BLaER1 (cell line): Measurements from ENCODE around the gene GAS6.

Experiments used
- H3K27ac ChIP-seq: shearing (Covaris generic); formaldehyde crosslinking; 2 replicates; pipeline ENCODE4 v1.8.1; 2022
- H3K27me3 ChIP-seq: shearing (Covaris generic); formaldehyde crosslinking; 2 replicates; pipeline ENCODE4 v1.8.1; 2022
- H3K36me3 ChIP-seq: shearing (Covaris generic); formaldehyde crosslinking; 2 replicates; pipeline ENCODE4 v1.8.1; 2022
- H3K4me1 ChIP-seq: shearing (Covaris generic); formaldehyde crosslinking; 2 replicates; pipeline ENCODE4 v1.8.1; 2022
- H3K4me2 ChIP-seq: shearing (Covaris generic); formaldehyde crosslinking; 2 replicates; pipeline ENCODE4 v1.8.1; 2022
- H3K4me3 ChIP-seq: shearing (Covaris generic); formaldehyde crosslinking; 2 replicates; pipeline ENCODE4 v1.8.1; 2022
- H3K9ac ChIP-seq: shearing (Covaris generic); formaldehyde crosslinking; 2 replicates; pipeline ENCODE4 v1.8.1; 2022
- H3K9me3 ChIP-seq: shearing (Covaris generic); formaldehyde crosslinking; 2 replicates; pipeline ENCODE4 v1.8.1; 2022
- H4K20me1 ChIP-seq: shearing (Covaris generic); formaldehyde crosslinking; 2 replicates; pipeline ENCODE4 v1.8.1; 2022
- Cebpa-rat ChIP-seq: shearing (Covaris generic); IDR thresholded peaks from 2 replicates; pipeline ENCODE4 v1.8.1; 2022

GAS6 gene

DNA sequence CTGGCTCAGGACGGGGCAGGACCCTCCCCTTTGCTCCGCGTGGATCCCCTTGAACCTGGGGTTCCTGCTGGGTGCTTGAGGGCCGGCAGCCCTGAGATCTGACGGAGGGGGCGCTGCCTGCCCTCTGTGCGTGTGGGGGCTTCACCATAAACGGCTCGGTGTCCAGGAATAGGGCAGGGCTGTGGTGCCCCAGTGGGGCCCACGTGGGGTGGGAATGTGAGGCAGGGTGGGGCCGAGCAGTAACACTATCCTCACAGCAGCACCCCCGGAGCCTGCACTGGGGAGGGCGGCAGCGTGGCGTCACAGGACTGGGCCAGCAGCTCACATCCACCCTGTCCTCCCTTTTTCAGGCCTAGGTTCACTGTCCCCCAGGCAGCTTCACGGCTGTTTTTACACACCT is 38.0 kb downstream of the GAS6 start:
- Histone ChIP-seq H3K36me3 (peaks cover 78% of the 10 kb centered on the region), H4K20me1 (peaks cover 98% of the 10 kb centered on the region), H3K27me3 (no peaks in the 10 kb centered on the region), H3K27ac (no peak overlapping the region), H3K9me3 (peaks cover 22% of the 10 kb centered on the region), H3K9ac (no peak overlapping the region), H3K4me2 (no peak overlapping the region), H3K4me3 (no peak overlapping the region), H3K4me1 (no peaks in the 10 kb centered on the region)
- no peak for TF ChIP-seq Cebpa-rat

DNA sequence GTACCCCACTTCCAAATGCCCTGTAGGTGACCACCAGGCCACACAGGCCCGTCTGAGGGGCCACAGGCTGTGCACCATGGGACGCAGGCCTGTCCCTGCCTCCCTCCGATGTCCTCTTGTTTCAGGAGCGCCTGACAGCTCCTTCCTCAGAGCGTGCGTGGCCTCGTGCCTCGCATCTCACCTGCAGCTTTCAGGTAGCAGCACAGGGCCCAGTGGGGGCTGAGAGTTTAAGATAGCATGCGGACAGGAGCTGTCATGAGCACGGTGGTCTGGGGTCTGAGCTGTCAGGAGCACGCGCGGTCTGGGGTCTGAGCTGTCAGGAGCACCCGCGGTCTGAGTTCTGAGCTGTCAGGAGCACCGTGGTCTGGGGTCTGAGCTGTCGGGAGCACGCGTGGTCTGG is 40.1 kb downstream of the GAS6 start:
- no peaks in the 10 kb centered on the region for H3K27me3 ChIP-seq
- TF ChIP-seq Cebpa-rat = no peak
- H3K9ac ChIP-seq = no peak overlapping the region
- peaks cover 98% of the 10 kb centered on the region for H4K20me1 ChIP-seq
- H3K4me2 ChIP-seq = no peak overlapping the region
- peaks cover 22% of the 10 kb centered on the region for H3K9me3 ChIP-seq
- peaks cover 86% of the 10 kb centered on the region for H3K36me3 ChIP-seq
- peaks cover 10% of the 10 kb centered on the region for H3K4me1 ChIP-seq
- H3K27ac ChIP-seq = no peak overlapping the region
- no peak overlapping the region for H3K4me3 ChIP-seq

DNA sequence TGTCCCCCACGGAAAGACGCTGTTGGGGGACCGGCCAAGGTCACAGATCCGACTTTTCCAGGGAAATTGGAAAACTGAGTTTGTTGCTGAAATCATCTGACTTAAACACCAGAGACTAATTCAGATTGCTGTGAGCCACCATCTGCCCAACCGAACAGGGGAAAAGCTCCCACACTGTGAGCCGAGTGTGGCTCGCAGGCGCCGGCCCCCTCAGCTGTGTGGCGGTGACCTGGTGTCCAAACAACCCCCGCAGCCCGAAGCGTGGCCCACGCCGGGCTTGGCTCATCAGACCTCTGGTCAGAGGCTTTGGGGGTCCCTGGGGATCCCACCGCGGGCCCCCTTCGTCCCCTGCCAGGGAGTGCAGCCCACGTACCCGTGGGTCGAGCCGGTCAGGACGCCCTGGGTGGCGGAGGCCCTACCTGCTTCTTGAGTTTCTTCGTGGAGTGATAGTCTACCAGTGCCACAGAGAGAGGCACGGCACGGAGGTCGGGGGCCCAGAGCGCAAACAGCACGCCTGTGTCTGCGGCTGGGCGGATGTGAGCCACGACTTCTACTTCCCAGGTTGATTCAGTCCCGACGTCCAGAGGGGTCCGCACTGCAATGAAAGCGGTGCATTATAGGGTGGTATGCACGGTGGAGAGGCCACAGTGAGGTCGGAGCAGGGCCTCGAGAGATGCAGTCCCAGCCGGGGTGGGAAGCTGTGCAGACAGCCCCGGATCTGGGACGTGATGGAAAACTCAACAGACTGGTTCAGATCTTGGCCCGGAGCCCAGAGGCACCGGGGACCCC is 40.7 kb downstream of the GAS6 start:
- Histone ChIP-seq H3K27me3 (no peaks in the 10 kb centered on the region), H3K9ac (no peak overlapping the region), H3K4me3 (no peak overlapping the region), H3K4me1 (peaks cover 17% of the 10 kb centered on the region), H3K4me2 (no peak overlapping the region), H3K9me3 (peaks cover 22% of the 10 kb centered on the region), H3K27ac (no peak overlapping the region), H3K36me3 (peaks cover 86% of the 10 kb centered on the region), H4K20me1 (peaks cover 98% of the 10 kb centered on the region)
- no peak for TF ChIP-seq Cebpa-rat

DNA sequence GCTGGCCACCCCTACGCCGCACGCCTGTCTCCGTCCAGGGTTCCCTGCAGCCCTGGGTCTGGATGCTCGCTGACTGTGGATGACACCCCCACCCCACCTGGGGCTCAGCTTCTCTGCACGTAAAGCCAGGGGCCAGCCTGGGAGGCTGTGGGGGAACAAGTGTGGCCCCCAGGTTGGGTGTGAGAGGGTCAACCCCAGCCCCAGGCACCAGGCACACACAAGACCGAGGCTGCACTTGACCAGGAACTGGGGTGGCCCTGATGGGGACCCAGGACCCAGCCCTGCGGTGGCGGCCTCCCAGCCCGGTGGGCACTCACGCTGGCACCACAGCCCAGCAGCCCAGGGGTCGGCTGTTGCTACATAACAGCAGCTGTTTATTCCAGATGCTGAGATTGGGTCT is 41.6 kb downstream of the GAS6 start:
- no peak overlapping the region for H3K27ac ChIP-seq
- no peak overlapping the region for H3K9ac ChIP-seq
- TF ChIP-seq Cebpa-rat = no peak
- peaks cover 83% of the 10 kb centered on the region for H3K36me3 ChIP-seq
- peaks cover 98% of the 10 kb centered on the region for H4K20me1 ChIP-seq
- H3K4me1 ChIP-seq = peaks cover 25% of the 10 kb centered on the region
- H3K4me3 ChIP-seq = no peak overlapping the region
- H3K9me3 ChIP-seq = peaks cover 22% of the 10 kb centered on the region
- no peak overlapping the region for H3K4me2 ChIP-seq
- no peaks in the 10 kb centered on the region for H3K27me3 ChIP-seq

DNA sequence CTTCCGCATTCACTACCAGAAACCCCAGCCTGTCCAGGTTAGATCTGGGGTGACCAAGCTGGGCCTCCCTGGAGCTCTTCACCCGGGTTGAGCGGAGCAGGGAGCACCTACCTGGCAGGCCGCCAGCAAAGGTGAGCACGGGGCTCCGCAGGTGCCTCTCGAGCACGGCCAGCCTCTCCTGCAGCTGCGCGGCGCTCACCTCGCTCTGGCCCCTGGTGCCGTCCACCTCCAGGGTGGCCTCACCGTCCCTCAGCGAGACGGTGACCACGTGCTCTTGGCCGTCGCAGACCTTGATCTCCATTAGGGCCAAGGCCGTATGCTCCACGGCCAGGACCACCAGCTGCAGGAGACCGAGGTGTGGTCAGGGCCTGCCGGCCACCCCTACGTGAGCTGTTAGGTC is 42.0 kb downstream of the GAS6 start:
- H3K36me3 ChIP-seq = peaks cover 79% of the 10 kb centered on the region
- peaks cover 95% of the 10 kb centered on the region for H4K20me1 ChIP-seq
- no peak overlapping the region for H3K4me2 ChIP-seq
- no peak overlapping the region for H3K27ac ChIP-seq
- H3K9me3 ChIP-seq = peaks cover 22% of the 10 kb centered on the region
- no peaks in the 10 kb centered on the region for H3K27me3 ChIP-seq
- no peak overlapping the region for H3K4me3 ChIP-seq
- H3K4me1 ChIP-seq = peaks cover 27% of the 10 kb centered on the region
- no peak for TF ChIP-seq Cebpa-rat
- H3K9ac ChIP-seq = no peak overlapping the region

DNA sequence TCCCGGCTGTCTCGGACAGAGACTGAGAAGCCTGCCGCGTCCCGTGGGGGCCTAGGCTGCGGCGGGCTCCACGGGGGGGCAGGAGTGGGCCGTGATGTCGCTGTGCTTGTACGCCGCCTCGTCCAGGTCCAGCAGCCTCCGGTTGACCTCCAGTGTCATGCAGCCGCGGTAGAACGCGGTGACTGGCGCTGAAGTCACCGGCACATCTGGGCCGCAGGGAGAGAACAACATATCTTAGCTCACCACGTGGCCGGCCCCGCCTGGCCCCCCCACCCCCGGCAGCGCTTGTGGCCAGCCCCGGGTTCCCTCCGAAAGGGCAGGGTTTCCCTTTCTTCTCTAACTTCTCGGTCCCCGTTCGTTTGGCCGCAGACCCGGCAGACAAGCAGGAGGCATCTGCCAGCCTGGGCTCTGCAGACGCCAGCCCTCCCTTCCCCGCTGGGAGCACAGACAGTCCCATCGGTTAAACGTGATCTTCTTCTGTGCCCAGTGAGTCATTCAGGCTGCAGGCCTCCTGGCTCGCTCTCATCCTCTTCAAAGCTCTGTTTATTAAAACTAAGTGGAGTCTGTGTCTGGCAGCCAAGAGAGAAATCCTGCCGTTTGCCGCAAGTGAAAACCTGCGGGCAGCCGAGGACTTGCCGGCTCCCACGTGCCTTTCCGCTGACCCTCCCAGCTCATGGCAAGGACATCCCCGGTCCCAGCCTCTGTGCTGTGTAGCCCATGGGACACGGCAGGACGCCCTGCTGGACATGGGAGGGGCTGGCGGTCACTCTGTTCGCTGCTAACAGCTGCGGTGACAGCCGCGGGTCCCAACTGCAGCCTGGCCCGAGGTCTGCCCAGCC is 42.8 kb downstream of the GAS6 start:
- Histone ChIP-seq H3K4me2 (no peak overlapping the region), H3K9me3 (peaks cover 22% of the 10 kb centered on the region), H3K9ac (no peak overlapping the region), H3K4me1 (peaks cover 35% of the 10 kb centered on the region), H3K4me3 (no peak overlapping the region), H4K20me1 (peaks cover 97% of the 10 kb centered on the region), H3K36me3 (peaks cover 75% of the 10 kb centered on the region), H3K27ac (no peak overlapping the region), H3K27me3 (no peaks in the 10 kb centered on the region)
- TF ChIP-seq Cebpa-rat = no peak

DNA sequence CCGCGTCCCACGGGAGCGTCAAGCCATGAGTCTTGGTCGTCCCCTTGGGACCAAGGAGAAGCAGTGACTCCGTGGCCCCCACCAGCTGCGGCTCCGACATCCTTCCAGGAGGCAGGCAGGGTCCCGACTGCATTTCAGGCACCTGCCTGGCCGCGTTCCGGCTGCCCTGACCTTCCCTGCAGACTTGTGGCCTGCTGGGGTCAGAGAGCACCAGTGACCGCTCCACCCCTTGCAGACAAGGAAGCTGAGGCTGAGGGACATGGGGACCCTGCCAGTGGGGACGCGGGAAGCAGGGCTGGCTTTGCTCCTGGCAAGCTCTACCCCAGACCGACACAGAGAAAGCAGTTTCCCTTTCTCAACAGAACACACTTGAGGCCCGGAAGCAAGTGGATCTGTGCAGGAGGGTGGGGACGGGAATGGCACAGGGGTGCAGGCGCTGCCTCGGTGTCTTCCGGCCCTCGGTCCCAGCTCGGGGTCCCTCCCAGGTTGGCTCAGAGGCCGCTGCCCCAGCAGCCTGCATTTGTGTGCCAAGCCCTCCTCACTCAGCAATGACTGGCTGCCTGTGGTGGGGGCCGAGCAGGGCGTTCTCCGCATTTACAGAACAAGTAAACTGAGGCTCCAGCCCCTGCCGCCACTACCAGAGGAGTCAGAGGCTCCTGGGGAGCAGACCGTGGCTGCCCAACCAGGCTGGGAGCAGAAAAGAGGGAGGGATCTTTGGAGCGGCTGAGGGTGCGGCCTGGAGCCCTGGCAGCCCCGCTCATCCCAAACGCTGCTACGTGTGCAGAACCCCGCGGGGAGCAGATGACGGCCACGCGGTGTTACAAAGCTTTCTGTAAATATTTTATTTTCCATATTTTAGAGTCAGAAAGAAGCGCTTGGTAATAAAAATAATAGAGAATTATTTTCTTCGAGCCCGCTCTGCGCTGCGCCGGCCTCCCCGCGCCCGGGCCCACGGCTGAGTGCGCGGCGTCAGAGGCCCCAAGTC is 43.9 kb downstream of the GAS6 start:
- Histone ChIP-seq H3K36me3 (peaks cover 66% of the 10 kb centered on the region), H3K9ac (no peak overlapping the region), H4K20me1 (peaks cover 89% of the 10 kb centered on the region), H3K4me1 (peaks cover 45% of the 10 kb centered on the region), H3K4me3 (no peak overlapping the region), H3K27ac (no peak overlapping the region), H3K27me3 (no peaks in the 10 kb centered on the region), H3K9me3 (peaks cover 22% of the 10 kb centered on the region), H3K4me2 (peak overlapping the region; percentile 9; the same call in 1 of the 2 replicates)
- no peak for TF ChIP-seq Cebpa-rat

DNA sequence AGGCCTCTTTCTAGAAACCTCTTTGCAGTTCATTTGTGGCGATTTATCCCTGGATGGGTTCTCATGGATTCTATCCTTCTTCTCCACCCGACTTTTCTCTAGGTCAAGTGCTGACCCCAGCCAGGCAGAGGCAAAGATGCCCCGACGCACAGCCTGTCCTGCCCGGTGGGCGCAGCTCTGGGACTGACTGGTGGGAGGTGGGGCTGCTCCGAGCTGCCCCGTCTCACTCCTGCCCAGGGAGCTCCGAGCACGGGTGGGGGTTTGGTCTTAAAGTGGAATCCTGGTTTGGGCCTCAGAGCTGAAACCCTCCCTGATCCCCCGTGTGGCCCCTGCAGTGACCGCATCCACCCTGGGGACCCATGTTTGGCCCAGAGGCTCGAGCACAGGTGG is 44.5 kb downstream of the GAS6 start:
- H3K4me3 ChIP-seq = no peak overlapping the region
- H4K20me1 ChIP-seq = peaks cover 83% of the 10 kb centered on the region
- peaks cover 64% of the 10 kb centered on the region for H3K36me3 ChIP-seq

DNA sequence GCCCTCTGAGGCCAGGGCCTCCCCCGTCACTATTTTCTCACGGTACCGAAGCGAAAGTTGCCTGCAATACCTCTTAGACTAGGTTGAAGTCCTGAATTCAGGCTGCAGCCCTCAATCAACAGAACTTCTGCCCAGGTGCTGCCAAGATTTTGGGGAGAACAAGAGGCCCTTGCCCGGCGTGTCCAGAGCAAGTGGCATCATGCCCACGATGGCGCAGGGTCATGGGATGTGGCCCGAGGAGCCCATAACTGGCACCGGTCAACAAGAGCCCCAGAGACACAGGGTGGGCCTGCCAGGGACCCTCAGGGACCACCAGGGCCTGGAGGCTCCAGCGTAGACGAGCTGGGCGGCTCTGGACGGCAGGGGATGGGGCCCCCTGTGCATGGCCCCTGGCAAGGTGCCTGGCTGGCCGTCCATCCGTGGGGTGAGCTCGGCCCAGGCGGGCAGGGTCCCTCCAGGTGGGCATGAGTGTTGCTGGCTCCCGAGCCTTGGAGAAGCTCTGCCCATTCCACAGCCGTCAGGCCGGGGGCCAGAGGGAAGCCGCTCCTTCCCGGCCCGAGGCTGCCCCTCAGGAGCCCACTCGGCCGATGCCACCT is 45.1 kb downstream of the GAS6 start:
- no peak overlapping the region for H3K4me3 ChIP-seq
- H3K27me3 ChIP-seq = no peaks in the 10 kb centered on the region
- H3K4me2 ChIP-seq = peak overlapping the region; percentile 9; the same call in 1 of the 2 replicates

More for the DNA sequence above, 44.5 kb downstream of the GAS6 start:
- Histone ChIP-seq H3K4me1 (peaks cover 47% of the 10 kb centered on the region), H3K9me3 (peaks cover 22% of the 10 kb centered on the region), H3K27ac (no peak overlapping the region), H3K27me3 (no peaks in the 10 kb centered on the region), H3K9ac (no peak overlapping the region), H3K4me2 (peak overlapping the region; percentile 9; the same call in 1 of the 2 replicates)
- TF ChIP-seq Cebpa-rat = no peak

More for the DNA sequence above, 45.1 kb downstream of the GAS6 start:
- H3K9ac ChIP-seq = no peak overlapping the region
- peaks cover 18% of the 10 kb centered on the region for H3K9me3 ChIP-seq
- no peak overlapping the region for H3K27ac ChIP-seq
- TF ChIP-seq Cebpa-rat = no peak
- H4K20me1 ChIP-seq = peaks cover 77% of the 10 kb centered on the region
- H3K4me1 ChIP-seq = peaks cover 47% of the 10 kb centered on the region
- H3K36me3 ChIP-seq = peaks cover 61% of the 10 kb centered on the region
